Measurements from ENCODE around the gene LZTS2.

Gene LZTS2

DNA sequence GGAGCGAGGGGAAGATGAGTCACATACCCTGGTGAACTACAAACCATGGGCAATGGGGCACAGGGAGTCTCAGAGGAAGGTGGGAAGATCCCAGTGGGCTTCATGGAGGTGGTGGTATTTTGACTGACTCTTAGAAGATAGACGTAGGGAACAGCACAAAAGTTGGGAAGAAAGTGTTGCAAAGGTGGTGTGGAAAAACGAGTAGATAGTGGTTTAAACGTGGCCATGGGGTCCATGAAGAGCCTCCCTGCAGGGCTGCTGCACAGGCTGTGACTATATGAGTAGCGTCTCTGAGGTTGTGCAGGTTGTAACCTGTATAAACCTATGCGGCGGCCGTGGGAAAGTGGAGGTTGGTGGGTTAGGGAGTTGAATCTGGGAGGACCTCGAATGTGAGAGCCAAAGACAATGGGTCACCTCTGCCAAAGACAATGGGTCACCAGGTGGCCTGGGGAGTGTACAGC lies 13.8 kb downstream of the LZTS2 start:
- DNase-seq (ENCODE audit: low spot score in 2 of 2) (no peak), ATAC-seq (no peak)
- no peaks in the 10 kb centered on the region for H3K9me3 Mint-ChIP-seq
- peaks cover 6% of the 10 kb centered on the region for H3K36me3 Mint-ChIP-seq
- peak overlapping the region; percentile 32 for H3K4me3 Mint-ChIP-seq
- peak overlapping the region; percentile 70 for H3K27ac Mint-ChIP-seq
- peaks cover 31% of the 10 kb centered on the region for H3K4me1 Mint-ChIP-seq

- peaks cover 40% of the 10 kb centered on the region for H3K4me1 Mint-ChIP-seq
- peaks cover 6% of the 10 kb centered on the region for H3K36me3 Mint-ChIP-seq
- H3K9me3 Mint-ChIP-seq = no peaks in the 10 kb centered on the region
- no peak overlapping the region for H3K4me3 Mint-ChIP-seq
- DNase-seq (ENCODE audit: low spot score in 2 of 2) (peak; percentile 79 to 90), ATAC-seq (peak; percentile 37)
- H3K27ac Mint-ChIP-seq = no peak overlapping the region
These were observed 14.7 kb downstream of the LZTS2 start for GRCh38 chr10:101014230-101014884.

DNA sequence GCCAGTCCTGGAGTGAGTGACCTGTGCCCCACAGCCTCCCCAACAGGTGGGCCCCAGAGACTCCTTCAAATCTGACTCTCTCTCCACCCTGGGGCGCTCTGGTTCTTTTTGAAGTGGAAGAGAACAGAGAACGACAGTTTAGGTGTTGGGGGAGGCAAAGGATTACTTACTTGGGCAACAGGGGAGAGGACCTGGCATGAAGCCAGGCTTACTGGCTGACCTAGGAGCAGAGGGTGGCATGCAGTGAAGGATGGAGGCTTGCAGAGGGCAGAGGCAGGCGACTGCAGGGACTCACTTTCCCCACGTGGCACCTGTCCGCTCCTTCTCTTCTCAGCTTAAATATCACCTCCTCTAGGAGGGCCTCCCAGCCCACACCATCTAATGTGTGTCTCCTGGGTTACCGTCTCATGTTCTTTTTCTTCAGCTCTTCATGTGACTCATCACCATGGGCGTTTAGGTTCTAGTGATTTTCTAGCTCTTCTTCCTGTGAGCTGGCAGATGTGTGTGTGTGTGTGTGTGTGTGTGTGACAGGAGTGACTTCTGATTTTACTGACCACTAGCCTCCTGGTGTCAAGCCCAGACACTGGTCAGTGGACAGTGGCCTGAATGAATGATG lies 15.5 kb downstream of the LZTS2 start:
- no peak overlapping the region for H3K4me3 Mint-ChIP-seq
- peaks cover 6% of the 10 kb centered on the region for H3K36me3 Mint-ChIP-seq
- DNase-seq (ENCODE audit: low spot score in 2 of 2) (no peak), ATAC-seq (peak; percentile 44)
- peaks cover 44% of the 10 kb centered on the region for H3K4me1 Mint-ChIP-seq
- H3K9me3 Mint-ChIP-seq = no peaks in the 10 kb centered on the region
- no peak overlapping the region for H3K27ac Mint-ChIP-seq

DNA sequence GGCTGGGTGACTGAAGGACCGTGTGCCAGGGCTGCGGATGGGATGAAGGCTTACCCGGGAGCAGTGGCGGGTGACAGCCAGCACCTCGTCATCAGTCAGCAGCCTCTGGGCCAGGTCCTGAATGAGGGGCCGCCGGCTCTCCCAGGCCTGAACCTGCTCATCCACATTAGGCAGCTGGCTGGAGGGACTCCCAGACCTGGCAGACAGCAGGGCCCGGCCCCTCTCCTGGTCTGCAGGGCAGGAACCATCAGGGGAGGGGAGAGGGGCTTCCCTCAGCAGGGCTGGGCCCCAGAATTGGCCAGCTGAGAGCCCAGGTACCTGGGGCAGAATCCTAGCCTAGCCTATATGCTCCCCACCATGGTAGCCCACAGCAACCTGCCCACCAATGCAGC lies 16.0 kb downstream of the LZTS2 start:
- no peak for DNase-seq (ENCODE audit: low spot score in 2 of 2)
- no peak for ATAC-seq
- H3K4me3 Mint-ChIP-seq = no peak overlapping the region
- H3K27ac Mint-ChIP-seq = no peak overlapping the region
- peaks cover 44% of the 10 kb centered on the region for H3K4me1 Mint-ChIP-seq
- H3K9me3 Mint-ChIP-seq = no peaks in the 10 kb centered on the region
- peaks cover 6% of the 10 kb centered on the region for H3K36me3 Mint-ChIP-seq

DNA sequence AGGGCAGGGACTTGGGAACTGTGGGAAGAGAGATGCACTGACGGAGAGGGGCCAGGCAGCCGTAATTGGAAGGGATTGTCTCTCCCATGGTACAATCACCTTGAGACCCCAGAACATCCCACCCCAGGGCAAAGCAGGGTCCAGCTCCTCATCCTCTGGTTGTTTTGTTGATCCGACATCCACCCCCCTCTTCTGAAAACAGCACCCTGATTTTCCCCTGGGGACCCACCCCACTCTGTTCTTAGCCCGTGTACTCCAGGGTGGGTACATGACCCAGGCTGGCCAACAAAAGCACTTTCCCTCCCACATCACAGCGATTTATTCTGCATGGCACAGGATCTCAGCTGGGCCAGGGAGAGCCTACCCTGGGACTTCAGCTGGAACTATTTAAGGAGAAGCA lies 17.2 kb downstream of the LZTS2 start:
- Mint-ChIP-seq H3K36me3 (peaks cover 6% of the 10 kb centered on the region), H3K27ac (no peak overlapping the region), H3K4me1 (peaks cover 44% of the 10 kb centered on the region), H3K9me3 (no peaks in the 10 kb centered on the region), H3K4me3 (no peak overlapping the region)
- ATAC-seq = no peak
- DNase-seq (ENCODE audit: low spot score in 2 of 2) = no peak

- Mint-ChIP-seq H3K4me3 (no peak overlapping the region), H3K27ac (no peak overlapping the region), H3K36me3 (peaks cover 6% of the 10 kb centered on the region), H3K9me3 (no peaks in the 10 kb centered on the region), H3K4me1 (peaks cover 37% of the 10 kb centered on the region)
- ATAC-seq (no peak), DNase-seq (ENCODE audit: low spot score in 2 of 2) (no peak)
These were observed 18.6 kb downstream of the LZTS2 start for GRCh38 chr10:101018118-101018599.

DNA sequence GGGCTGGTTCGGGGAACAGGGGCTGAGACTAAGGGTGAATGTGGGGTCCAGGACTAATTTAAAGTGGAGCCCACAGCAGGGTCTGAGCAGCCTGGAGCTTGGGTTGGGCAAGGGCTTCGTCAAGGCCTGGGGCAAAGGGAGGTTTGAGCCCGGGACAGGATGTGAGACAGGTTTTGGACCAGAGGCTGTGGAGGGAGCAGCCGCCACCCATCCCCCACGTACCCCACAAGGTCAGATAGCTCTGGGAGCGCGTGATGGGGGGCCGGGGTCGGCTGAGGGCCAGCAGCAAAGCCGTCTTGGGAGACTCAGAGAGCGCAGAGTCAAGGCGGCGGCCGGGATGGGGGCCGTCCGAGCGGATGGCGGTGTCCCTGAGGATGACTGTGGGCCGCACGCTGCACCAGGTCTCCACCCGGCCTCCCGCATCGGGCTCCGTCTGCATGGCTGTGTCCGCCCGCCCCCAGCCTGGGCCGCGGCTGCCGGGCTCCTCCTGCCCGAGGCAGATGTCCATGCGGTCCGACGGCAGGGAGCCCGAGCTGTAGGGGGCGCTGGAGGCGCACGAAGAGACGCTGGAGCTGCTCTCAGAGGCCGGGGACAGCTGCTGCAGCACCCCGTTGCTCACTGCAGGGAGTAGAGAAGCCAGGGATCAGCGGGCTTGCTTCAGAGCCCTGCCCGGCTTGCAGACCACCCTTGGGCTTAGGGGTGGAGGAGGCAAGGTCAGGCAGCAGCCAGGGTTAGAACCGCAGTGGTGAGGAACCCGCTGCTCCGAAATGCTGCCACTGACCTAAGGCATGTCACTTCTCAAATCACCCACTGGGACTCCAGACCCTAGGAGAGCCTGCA lies 19.2 kb downstream of the LZTS2 start:
- H3K27ac Mint-ChIP-seq = no peak overlapping the region
- H3K4me1 Mint-ChIP-seq = peaks cover 33% of the 10 kb centered on the region
- peak; percentile 81 to 90 for DNase-seq (ENCODE audit: low spot score in 2 of 2)
- H3K4me3 Mint-ChIP-seq = no peak overlapping the region
- ATAC-seq = peak; percentile 83
- peaks cover 6% of the 10 kb centered on the region for H3K36me3 Mint-ChIP-seq
- H3K9me3 Mint-ChIP-seq = no peaks in the 10 kb centered on the region

DNA sequence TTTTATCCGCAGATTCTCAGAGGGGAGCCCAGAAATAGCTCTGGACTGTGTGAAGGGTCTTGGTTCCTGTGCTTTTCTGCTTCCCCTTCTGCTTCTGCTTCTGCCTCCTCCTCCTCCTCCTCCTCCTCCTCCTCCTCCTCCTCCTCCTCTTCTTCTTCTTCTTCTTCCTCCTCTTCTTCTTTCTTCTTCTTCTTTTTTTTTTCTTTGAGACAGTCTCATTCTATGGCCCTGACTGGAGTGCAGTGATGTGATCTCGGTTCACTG lies 19.8 kb downstream of the LZTS2 start:
- Mint-ChIP-seq H3K4me3 (no peak overlapping the region), H3K4me1 (peaks cover 27% of the 10 kb centered on the region), H3K27ac (no peak overlapping the region), H3K36me3 (peaks cover 6% of the 10 kb centered on the region), H3K9me3 (no peaks in the 10 kb centered on the region)
- DNase-seq (ENCODE audit: low spot score in 2 of 2) (no peak), ATAC-seq (no peak)

- no peak for ATAC-seq
- H3K36me3 Mint-ChIP-seq = peaks cover 6% of the 10 kb centered on the region
These were observed 20.9 kb downstream of the LZTS2 start for GRCh38 chr10:101020427-101021075.

DNA sequence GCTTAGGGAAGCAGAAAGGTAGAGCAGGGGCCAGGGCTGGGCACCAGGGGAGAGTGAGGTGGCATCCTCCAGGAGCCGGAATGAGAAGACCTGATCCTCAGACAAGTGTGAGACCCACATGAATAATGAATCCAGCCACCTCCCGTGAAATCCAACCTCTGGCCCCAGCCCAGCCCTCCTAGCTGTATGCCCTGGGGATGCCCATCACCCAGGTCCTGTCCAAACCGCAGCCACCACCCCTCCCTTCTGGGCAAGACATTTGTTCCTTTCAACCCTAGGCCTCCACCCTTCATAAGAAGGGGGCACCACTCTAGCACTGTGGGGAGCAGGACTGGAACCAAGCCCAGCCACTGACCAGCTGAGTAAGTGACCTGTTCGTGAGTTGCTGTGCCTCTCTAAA lies 21.6 kb downstream of the LZTS2 start:
- no peak overlapping the region for H3K27ac Mint-ChIP-seq
- no peak overlapping the region for H3K4me3 Mint-ChIP-seq
- no peak for ATAC-seq
- no peak for DNase-seq (ENCODE audit: low spot score in 2 of 2)
- H3K36me3 Mint-ChIP-seq = peaks cover 6% of the 10 kb centered on the region
- H3K9me3 Mint-ChIP-seq = no peaks in the 10 kb centered on the region
- peaks cover 16% of the 10 kb centered on the region for H3K4me1 Mint-ChIP-seq

More at GRCh38 chr10:101020427-101021075, 20.9 kb downstream of the LZTS2 start:
- Mint-ChIP-seq H3K4me1 (peaks cover 16% of the 10 kb centered on the region), H3K9me3 (no peaks in the 10 kb centered on the region), H3K4me3 (no peak overlapping the region), H3K27ac (no peak overlapping the region)
- no peak for DNase-seq (ENCODE audit: low spot score in 2 of 2)

GRCh38 chr10:101021692-101022251 lies 22.2 kb downstream of the LZTS2 start:
- Mint-ChIP-seq H3K9me3 (no peaks in the 10 kb centered on the region), H3K4me3 (no peak overlapping the region), H3K27ac (no peak overlapping the region), H3K36me3 (peaks cover 6% of the 10 kb centered on the region), H3K4me1 (peaks cover 16% of the 10 kb centered on the region)
- ATAC-seq (no peak), DNase-seq (ENCODE audit: low spot score in 2 of 2) (no peak)

DNA sequence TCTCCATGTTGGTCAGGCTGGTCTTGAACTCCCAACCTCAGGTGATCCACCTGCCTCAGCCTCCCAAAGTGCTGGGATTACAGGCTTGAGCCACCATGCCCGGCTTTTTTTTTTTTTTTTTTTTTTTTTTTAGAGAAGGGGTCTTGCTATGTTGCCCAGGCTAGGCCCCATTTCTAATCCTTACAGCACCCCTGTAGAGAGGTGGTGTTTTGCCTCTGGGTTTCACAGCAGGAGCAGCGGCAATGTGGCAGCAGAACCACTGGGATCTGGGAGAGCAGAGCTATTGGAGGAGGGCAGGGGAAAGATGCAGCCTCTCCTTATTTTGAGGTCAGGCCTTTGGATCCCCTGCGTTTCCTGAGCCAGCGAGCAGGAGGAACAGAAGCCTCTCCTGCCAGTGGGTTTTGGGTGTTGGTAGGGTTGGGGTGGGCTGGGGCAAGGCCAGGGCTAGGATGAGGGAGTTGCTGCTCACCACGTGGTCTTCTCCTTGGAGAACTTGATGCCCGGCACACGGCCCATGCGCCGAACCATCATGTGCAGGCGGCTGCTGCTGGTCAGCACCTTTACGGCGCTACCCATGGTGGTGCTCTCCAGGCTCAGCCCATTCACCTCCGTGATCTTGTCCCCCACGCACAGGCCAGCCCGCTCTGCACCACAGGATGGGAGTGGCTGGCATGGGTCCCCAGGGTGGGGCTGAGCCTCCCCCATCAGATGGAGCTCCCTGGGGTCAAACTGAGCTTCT lies 23.5 kb downstream of the LZTS2 start:
- Mint-ChIP-seq H3K27ac (no peak overlapping the region), H3K4me3 (no peak overlapping the region), H3K9me3 (no peaks in the 10 kb centered on the region), H3K36me3 (no peaks in the 10 kb centered on the region), H3K4me1 (peaks cover 16% of the 10 kb centered on the region)
- no peak for DNase-seq (ENCODE audit: low spot score in 2 of 2)
- no peak for ATAC-seq

GRCh38 chr10:101027106-101027720 lies 27.6 kb downstream of the LZTS2 start:
- Mint-ChIP-seq H3K4me1 (peaks cover 2% of the 10 kb centered on the region), H3K36me3 (peaks cover 12% of the 10 kb centered on the region), H3K9me3 (no peaks in the 10 kb centered on the region), H3K27ac (no peak overlapping the region), H3K4me3 (no peak overlapping the region)
- ATAC-seq (no peak), DNase-seq (ENCODE audit: low spot score in 2 of 2) (no peak)

All from stimulated activated effector memory CD8-positive, alpha-beta T cell treated with anti-CD3 and anti-CD28 coated beads, Interleukin-12 subunit alpha, Interleukin-12 subunit beta, amount 100 ng/mL, for 72 hours (primary cell).